HS-5 (cell line): ENCODE data around the gene BRSK1.
A peak's percentile ranks its signal among the peaks of the same experiment; 100 is the strongest.

ENCODE experiments used
- DNase-seq: peaks from one replicate; pipeline ENCODE4 v3.0.0-alpha.2; 2012; ENCODE audit warnings: low read depth

BRSK1 gene

DNA sequence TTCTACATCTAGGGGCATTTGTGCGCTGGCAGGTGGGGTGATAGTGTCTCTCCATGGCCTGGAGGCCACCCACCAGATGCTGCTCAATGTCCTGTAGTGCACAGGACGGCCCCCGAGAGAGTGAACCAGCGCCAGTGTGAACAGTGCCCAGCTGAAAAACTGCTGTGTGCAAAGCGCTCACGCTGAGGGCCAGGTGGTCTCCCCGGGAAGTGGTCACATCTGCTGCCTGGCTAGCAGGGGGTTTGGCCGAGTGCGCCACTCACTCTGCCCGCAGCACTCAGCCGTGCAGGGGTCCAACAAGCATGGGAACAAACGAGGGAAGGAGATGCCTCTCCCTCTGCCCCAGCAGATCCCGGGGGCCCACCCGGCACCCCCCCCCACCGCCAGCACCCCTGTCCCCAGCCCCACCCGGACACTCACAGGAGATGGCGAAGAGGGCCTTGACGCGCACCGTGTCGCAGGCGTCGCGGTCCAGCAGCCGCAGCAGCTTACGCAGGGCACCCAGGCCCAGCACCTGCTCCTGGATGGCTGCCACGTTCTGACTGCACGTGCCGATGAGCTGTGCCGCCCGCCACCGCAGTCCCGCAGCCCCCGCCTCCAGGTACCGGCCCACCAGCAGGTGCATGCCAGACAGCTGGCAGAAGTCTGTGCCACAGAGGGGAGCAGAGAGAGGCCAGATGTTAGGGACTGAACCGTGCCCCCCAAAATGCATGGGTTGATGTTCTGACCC, 9.7 kb upstream of the BRSK1 start:
- no peak for DNase-seq

DNA sequence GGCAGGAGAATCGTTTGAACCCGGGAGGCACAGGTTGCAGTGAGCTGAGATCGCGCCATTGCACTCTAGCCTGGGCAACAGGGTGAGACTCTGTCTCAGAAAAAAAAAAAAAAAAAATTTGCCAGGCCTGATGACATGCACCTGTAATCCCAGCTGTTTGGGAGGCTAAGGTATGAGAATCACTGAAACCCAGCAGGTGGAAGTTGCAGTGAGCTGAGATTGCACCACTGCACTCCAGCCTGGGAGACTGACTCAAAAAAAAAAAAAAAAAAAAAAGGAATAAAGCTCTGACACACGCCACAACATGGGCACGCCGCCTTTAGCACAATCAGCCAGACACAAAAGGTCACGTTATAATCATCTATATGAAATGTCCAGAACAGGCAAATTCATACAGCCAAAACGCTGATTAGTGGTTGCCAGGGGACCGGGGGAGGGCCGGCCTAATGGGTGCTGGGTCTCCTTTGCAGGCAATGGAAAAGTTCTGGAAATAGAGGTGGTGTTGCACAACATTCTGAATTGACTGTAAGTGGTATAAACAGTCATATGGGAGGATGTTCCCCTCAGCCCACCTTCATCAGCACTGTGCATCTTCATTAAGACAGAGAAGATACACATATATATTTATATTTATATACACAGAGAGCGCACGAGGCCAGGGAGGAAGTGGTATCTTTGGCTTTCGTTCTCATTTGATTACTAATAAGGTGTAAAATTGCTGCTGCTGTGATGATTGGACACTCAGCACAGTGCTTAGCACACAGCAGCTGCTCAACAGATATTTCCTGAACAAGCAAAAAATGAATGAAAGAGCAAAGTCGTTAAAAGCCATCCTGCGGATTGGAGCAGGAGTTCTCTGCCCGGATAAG, 7.7 kb upstream of the BRSK1 start:
- no peak for DNase-seq

DNA sequence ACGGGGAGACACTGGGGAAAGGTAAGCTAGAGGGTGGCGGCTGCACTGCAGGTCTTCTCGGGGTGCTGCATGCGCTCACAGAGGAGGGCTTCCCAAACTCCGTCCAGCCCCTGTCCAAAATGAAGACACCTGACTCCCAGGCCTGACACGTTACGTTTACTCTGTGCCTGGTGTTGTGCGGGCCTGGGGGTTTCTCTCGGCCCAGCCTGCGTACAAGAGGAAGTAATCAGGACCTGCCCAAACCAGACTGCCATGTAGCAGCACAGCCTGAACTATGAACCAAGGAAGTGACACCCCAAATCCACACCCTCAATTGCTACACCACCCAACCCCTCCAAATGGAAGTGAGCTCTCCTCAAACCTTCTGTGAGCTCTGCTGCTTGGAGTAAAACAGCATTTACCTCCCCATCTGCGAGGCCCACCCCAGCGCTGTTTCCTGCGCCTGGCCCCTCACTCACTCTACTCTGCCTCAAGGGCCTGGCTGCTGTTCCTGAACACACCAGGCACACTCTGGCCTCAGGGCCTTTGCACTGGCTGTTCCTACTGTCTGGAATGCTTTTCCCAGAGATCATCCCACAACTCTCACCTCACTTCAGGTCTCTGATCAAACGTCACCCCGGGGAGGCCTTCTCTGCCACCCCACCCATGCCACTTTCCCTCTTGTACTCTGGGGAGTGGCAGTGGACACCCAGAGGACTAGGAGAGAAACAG, 6.9 kb upstream of the BRSK1 start:
- DNase-seq, result no peak

DNA sequence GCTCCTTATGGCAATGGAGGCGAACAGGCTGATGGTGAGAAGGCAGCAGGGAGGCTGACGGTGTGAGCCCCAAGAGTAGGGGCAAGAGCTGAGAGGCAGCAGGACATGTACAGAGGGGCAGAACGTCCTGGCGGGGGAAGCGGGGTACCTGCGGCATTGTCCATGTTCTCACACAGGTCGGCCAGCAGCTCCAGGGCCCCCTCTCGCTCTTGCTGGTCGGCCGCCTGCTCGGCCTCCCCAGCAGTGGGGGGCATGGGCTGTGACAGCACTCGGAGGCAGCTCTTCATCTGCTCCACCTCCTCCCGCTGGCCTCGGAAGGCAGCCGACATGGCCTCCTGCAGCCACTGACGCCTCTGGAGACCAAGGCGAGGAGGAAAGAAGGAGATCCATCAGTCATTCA, 6.3 kb upstream of the BRSK1 start:
- no peak for DNase-seq

DNA sequence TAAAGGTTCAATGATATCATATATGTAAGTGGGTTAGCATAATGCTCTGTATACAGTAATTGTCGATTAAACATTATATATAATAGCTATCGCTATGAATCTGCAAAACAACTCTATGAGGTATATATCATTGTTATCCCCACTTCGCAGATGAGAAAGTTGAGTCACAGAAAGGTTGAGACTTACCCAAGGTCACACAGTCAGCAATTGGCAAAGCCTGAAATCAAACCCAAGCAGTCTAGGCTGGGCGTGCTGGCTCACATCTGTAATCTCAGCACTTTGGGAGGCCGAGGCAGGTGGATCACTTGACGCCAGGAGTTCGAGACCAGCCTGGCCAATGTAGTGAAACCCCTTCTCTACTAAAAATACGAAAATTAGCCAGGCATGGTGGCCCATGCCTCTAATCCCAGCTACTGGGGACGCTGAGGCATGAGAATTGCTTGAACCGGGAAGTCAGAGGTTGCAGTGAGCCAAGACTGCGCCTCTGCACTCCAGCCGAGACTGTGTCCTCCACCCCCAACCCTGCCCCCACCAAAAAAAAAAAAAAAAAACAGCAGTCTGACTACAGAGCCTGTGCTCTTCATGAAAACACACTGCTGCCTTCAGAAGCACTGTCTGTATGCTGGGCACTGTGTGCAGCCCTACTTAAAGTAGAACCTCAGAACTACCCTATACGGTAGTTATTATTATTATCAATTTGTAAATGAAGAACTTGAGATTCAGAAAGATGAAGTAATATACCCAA, 5.2 kb upstream of the BRSK1 start:
- no peak for DNase-seq

DNA sequence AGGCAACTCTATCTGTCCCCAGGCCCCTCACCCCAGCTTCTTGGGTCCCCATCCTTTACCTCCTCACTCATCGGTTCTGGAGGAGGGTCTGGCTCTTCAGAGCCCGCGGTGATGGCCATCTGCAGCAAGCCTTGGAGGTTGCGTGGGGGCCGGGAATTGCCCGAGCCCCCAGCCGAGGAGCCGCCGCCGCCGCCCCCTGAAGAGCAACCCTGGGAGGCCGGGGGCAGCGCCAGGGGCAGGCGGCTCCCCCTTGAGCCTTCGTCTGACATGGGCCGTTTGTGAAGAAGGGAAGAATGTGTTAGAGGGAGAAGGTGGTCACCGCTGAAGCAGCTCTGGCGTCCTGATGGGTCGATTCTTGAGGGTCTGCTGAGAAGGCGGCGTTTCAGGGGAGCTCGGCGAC, 4.5 kb upstream of the BRSK1 start:
- no peak for DNase-seq

DNA sequence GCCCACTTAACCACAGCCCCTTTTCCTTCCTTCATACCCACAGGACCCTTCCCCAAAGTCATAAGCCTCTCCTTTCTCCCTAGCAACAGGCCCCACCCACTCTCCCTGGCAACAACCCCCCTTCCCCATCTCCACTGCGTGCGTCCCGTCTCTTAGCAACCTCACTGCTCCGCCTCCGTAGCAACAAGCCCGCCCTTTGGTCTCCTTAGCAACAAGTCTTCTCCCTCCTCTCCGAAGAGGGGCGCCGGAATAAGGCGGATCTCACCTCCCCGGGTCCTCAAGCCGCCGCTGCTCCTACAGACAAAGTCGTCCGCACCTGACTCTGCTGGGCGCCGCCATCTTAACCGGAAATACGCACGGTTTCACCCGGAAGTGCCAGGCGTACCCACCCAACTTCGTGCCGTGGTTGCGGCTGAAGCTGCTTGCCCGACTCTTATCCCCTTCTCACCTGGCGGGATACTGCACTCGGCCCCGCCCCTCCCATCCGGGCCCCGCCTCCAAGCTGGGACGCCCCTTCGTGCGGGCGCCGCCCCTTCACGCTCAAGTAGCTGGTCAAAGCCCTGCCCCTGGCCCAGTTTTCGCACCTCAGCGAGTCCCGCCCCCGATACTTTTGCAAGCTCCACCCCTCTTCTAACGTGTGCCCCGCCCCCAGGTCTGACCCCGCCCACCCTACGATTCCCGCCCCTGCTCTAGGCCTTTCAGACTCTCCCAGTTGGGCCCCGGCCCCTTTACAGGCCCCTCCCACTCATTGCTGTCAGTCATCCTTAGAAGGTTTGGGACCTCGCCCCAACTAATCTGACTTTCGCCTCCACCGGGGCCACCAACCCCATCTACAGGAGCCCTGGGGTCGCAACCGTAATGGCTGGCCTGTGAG, 3.8 kb upstream of the BRSK1 start, which contains the start of gene HSPBP1:
Gene HSPBP1, minus strand, starts transcription at position 341 of the 874 bp plus-strand sequence. CDS start 502 bp downstream, outside the sequence.
- peak; percentile 89 for DNase-seq

DNA sequence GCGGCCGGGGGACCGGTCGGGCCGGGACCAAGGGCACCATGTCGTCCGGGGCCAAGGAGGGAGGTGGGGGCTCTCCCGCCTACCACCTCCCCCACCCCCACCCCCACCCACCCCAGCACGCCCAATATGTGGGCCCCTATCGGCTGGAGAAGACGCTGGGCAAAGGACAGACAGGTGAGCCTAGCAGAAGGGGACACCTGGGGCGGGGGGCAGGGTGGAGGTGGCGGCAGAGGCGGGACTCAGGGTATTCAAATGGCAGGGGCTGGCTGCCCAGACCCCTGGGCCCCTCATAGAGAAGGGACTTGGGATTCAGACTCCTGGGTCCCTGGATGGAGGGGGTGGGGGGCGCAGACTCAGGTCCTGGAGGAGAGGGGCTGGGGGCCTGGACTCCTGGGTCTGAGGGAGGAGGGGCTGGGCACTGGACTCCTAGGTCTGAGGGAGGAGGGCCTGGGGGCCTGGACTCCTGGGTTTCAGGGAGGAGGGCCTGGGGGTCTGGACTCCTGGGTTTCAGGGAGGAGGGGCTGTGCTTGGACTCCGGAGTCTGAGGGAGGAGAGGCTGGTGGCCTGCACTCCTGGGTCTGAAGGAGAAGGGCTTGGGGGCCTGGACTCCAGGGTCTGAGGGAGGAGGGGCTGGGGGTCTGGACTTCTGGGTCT, 735 bp downstream of the BRSK1 start:
- no peak for DNase-seq

DNA sequence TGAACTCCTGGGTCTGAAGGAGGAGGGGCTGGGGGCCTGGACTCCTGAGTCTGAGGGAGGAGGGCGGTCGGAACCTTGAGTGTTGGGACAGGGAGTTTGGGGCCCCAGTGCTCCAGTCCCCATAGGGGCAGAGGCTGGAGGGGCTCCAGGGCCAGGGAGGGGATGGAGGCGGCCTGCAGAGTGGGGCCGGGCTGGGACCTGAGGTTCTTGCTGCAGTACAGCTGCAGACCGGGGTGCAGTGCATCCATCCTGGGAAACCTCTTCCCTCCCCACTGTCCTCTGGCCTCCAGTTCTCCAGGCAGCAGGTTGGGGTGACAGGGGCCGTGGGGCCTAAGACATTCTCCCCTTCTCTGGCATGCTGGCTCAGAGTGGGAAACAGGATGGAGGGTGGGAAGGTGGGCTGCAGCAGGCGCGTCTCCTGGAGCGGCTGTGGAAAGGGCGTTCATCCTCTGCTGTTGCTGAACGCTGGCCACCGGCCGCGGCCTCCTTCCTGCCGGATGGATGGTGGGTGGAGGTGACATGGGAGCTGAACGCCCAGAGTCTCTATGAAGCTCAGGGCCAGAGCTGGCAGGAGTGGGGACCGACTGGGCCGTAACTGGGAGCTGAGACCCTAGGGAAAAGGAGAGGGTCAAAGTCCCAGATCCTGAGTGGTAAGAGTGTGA, 1.6 kb downstream of the BRSK1 start:
- DNase-seq, result no peak

DNA sequence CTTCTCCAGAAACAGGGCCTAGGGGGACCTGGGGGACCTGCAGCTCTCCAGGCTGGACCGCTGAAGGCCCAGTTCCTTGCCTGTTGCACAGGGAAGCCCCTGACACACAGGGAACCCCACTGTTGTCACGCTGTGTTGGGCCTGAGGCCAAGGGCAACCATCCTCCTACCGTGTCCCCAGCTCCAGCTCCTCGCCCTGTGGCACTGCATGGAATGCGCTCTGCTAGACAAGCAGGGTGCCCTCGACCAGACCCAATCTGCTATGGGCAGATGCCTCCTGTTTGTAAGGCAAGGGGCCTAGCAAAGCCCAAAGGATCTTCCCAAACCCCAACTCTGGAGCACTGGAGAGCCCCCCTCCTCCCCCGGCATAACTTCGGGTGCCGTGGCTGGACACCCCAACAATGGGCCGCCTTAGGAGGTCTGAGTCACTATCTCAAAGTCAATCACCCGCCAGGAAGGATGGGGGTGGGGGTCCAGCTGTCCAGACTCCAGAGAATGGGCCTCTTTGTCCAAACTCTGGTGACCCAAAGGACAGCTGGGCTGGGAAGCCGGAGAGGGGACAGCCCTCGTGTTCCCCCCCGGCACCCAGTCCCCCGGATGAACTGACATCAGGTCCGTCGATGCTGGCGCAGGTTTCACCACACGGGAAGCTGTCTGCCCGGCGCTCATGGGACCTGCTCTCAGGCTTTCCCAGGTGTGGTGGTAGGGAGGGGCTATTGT, 3.7 kb downstream of the BRSK1 start:
- DNase-seq, result no peak

DNA sequence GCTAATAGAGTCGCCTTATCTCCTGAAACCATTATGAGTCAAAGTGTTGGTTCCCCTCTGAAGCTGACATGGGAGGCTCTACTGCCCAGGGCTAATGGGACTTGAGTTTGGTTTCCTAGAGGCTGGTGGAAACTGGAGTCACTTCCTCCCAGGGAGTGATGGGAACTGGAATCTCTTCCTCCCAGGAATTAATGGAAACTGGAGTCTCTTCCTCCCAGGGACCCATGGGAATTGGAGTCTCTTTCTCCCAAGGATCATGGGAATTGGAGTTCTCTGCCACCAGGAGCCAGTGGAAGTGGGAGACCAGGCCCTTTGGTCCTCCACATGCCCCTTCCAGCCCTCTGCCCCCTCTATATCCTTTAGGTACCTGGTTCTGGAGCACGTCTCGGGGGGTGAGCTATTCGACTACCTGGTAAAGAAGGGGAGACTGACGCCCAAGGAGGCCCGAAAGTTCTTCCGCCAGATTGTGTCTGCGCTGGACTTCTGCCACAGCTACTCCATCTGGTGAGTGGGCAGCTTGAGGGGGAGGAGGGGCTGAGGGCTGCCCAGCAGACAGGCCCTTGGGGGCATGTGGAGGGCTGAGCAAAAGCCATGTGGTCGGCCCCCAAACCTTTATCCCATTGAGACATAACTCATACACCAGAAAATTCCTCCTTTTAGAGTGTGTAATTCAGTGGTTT, 5.5 kb downstream of the BRSK1 start:
- no peak for DNase-seq

DNA sequence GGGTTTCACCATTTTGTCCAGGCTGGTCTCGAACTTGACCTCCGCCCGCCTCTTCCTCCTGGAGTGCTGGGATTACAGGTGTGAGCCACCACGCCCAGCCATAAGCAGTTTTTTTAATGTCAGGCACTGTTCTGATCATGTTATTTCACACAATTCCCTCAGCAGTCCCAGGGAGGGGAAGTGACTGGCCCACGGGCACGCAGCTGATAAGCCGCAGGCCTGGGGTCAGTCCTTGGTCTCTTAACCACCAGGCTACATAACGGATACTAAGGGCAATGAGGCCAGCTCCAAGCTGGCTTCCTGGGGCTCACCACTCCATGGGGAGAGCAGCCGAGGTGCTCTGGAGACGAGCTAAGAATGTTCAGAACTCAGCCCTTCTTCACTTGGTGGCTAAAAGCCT, 13.5 kb downstream of the BRSK1 start:
- DNase-seq, result no peak

DNA sequence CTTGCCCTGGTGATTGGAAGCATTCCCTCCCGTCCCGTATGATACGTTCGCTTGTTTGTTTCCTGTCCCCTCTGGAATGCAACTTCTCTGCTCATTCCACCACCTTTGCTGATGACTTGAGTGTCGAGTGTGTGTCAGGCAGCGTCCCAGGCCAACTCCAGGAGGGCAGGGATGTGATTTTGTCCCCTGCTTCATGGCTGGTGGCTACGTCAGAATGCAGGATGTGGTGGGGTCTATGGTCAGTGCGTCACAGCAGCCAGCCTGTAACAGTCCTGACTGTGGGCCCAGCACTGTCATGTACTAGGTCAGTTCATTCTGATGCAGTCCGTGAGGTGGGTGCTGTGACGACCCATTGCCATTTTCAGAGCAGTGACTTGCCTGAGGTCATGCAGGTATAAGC, 16.2 kb downstream of the BRSK1 start:
- no peak for DNase-seq

DNA sequence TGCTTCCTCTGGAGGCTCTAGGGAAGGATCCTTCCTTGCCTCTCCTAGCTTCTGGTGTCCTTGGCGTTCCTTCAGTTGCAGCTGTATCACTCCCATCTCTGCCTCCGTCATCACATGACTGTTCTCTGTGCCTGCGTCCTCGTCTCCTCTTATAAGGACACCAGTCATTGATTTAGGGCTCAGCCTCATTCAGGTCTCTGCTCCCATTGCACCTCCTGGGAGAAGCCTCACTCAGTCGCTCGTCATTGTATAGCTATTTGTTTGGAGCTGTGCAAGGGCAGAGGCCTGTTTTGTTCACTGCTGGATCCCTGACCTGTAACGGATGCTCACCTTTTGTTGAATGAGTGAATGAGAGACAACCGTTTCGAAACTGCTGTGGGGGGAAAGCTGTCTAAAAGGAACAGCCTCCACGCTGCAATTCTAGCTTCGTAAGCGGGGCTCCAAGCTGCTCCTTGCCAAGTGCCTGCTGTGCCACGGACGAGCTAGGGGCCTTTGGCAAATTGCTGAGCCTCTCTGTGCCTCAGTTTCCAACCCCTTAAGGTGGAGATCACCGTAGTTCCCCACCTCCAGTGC, 17.2 kb downstream of the BRSK1 start:
- no peak for DNase-seq

DNA sequence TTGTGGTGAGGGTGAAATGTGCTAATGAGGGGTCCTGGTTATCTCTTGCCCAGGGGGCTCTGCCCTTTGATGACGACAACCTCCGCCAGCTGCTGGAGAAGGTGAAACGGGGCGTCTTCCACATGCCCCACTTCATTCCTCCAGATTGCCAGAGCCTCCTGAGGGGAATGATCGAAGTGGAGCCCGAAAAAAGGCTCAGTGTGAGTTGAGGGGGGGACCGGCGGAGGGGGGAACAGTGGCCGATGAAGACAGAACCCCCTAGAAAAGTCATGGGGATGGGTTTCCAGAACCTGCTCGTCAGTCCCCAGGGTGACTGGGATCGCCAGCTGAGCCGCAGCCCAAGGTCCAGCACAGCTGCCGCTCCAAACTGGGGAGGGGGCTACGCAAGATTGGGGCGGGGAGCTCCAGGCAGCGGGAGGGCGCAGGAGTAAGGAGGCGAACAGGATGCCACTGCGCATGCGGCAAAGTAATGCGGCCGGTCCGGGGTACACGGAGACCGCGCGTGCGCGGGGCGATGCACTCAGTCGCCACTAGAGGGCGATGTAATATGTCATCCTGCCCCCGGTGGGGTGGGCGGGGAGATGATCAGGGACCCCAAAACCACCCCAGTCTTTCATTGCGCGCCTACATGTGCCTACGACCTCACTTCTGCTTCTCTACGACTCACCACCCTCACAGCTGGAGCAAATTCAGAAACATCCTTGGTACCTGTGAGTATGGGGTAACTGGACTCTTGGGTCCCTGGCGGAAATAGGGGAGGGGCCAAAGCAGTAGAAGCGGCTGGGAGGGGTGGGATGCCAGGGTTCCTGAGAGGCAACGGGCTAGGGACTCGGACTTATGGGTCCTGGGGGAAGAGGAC, 17.9 kb downstream of the BRSK1 start:
- DNase-seq, result peak; percentile 34

DNA sequence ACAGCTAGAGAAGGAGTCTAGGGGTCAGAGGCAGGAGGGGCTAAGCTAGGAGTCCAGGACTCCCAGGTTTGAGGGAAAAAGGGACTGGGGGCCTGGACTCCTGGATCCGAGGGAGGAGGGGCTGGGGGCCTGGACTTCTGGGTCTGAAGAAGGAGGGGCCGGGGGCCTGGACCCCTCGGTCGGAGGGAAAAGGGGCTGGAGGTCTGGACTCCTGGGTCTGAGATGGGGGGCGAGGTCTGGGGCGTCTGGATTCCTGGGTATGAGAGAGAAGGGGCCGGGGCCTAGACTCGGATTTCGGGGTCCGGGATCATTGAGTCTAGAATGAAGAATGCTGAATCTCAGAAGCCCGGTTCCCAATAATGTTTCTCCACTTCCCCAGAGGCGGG, 18.5 kb downstream of the BRSK1 start:
- DNase-seq, result no peak

DNA sequence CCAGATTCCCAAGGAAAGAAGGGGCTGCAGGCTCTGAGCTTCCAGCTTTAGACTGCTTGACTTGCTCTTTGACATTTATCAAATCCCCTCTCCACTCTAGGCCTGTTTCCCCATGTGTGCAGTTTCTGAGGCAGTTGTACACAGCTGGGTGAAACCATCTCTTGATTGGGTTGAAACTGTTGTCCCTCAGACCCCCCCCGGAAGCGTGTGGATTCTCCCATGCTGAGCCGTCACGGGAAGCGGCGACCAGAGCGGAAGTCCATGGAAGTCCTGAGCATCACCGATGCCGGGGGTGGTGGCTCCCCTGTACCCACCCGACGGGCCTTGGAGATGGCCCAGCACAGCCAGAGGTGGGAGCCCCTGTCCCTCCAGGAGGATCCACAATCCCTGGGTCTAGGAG, 19.7 kb downstream of the BRSK1 start:
- no peak for DNase-seq
